ENCODE results near the gene E4F1.
"Not testable (repeated sequence)": the region's sequence is repeated elsewhere in the genome, so short reads cannot be mapped to it uniquely, and the experiment has no call there.

E4F1 gene

GRCh38 chr16:2199095-2199494, 24.3 kb upstream of the E4F1 start:
- Histone ChIP-seq H3K9me3 (ENCODE audit: low read depth, low read length) (no peaks in the 10 kb centered on the region), H3K4me3 (no peak overlapping the region), H3K9ac (ENCODE audit: insufficient read length) (no peak overlapping the region), H3K27ac (no peak overlapping the region), H3K36me3 (ENCODE audit: insufficient read depth, low read length) (no peaks in the 10 kb centered on the region)
- DNase-seq (ENCODE audit: low read depth, low spot score) = no peak
- no peak for TF ChIP-seq FOXP2 (optimal IDR thresholded peaks at IDR 0.05; ENCODE audit: control extremely low read depth, extremely low read length, insufficient read depth)
- TF ChIP-seq EZH2 (IDR thresholded peaks at IDR 0.05) = no peak
- no peak for TF ChIP-seq POLR2AphosphoS5 (IDR thresholded peaks at IDR 0.05; ENCODE audit: borderline replicate concordance, low read depth, low read length)

DNA sequence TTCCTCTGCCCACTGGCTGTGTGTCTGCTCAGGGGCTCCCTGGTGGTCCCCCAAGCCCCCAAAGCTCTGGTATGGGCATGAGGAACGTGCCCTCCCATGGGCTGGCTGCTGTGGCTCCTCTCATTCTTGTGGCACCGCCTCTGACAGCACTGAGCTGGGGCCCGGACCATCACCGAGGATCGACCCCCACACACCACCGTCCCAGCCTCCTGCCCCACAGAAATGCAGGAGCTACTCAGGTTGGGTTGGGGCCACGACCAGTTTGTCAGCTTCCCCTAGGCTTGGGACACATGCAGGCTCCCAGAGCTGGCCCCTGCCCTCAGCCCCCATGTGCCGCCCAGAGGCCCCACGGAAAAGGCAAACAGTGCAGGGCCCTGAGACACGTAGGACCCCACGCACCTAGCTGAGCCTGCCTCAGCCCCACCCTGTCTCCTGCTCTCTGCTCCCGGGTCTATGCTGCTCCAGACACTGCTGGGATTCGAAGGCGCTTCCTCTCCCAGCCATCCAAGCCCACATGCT, 23.7 kb upstream of the E4F1 start:
- Histone ChIP-seq H3K36me3 (ENCODE audit: insufficient read depth, low read length) (no peaks in the 10 kb centered on the region), H3K9ac (ENCODE audit: insufficient read length) (no peak overlapping the region), H3K27ac (no peak overlapping the region), H3K4me3 (no peak overlapping the region), H3K9me3 (ENCODE audit: low read depth, low read length) (no peaks in the 10 kb centered on the region)
- TF ChIP-seq EZH2 (IDR thresholded peaks at IDR 0.05) (no peak), POLR2AphosphoS5 (IDR thresholded peaks at IDR 0.05; ENCODE audit: borderline replicate concordance, low read depth, low read length) (no peak), FOXP2 (optimal IDR thresholded peaks at IDR 0.05; ENCODE audit: control extremely low read depth, extremely low read length, insufficient read depth) (no peak)
- no peak for DNase-seq (ENCODE audit: low read depth, low spot score)

- Histone ChIP-seq H3K36me3 (ENCODE audit: insufficient read depth, low read length) (no peaks in the 10 kb centered on the region), H3K27ac (no peak overlapping the region), H3K9ac (ENCODE audit: insufficient read length) (no peak overlapping the region), H3K9me3 (ENCODE audit: low read depth, low read length) (no peaks in the 10 kb centered on the region), H3K4me3 (no peak overlapping the region)
- no peak for TF ChIP-seq POLR2AphosphoS5 (IDR thresholded peaks at IDR 0.05; ENCODE audit: borderline replicate concordance, low read depth, low read length)
- TF ChIP-seq FOXP2 (optimal IDR thresholded peaks at IDR 0.05; ENCODE audit: control extremely low read depth, extremely low read length, insufficient read depth) = no peak
- no peak for DNase-seq (ENCODE audit: low read depth, low spot score)
These were observed 23.1 kb upstream of the E4F1 start for GRCh38 chr16:2200313-2200712.

- DNase-seq (ENCODE audit: low read depth, low spot score); H3K27ac ChIP-seq; H3K9ac ChIP-seq (ENCODE audit: insufficient read length); H3K4me3 ChIP-seq; H3K9me3 ChIP-seq (ENCODE audit: low read depth, low read length): not testable (repeated sequence)
- H3K36me3 ChIP-seq (ENCODE audit: insufficient read depth, low read length) = peaks cover 15% of the 10 kb centered on the region; the same call in 1 of the 2 replicates
These were observed 20.2 kb upstream of the E4F1 start for GRCh38 chr16:2203119-2203688.

DNA sequence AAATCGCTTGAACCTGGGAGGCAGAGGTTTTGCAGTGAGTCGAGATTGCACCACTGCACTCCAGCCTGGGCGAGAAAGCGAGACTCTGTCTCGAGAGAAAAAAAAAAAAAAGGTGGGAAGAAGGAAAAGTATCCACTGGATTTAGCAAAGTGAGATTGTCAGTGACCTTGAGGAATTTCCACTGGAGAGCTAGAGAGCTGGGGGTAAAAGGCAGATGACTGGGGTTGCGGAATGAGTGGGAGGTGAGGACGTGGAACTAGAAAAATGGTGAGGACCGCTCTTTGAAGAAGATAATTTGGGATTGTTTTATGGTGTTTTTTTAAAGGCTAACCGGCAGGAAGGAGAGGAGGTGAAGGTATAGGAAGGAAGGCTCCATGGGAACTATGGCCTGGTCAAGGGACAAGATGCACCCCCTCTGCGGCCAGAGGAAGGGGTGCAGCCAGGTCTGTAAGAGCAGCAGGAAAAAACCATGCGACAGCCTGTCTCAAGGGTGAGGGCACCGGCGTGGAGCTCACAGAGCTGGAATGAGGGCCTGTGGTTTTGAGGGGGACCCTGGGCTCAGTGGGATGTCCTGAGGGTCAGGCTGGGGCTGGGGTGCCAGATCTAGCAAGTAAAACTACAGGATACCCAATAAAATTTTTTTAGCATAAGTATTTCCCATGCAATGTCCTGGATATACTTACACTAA, 18.8 kb upstream of the E4F1 start:
- H3K36me3 ChIP-seq (ENCODE audit: insufficient read depth, low read length) = peaks cover 25% of the 10 kb centered on the region; the same call in 1 of the 2 replicates
- peak overlapping the region; percentile 90 for H3K4me3 ChIP-seq
- no peaks in the 10 kb centered on the region for H3K9me3 ChIP-seq (ENCODE audit: low read depth, low read length)
- TF ChIP-seq EZH2 (IDR thresholded peaks at IDR 0.05) (no peak), POLR2AphosphoS5 (IDR thresholded peaks at IDR 0.05; ENCODE audit: borderline replicate concordance, low read depth, low read length) (no peak), FOXP2 (optimal IDR thresholded peaks at IDR 0.05; ENCODE audit: control extremely low read depth, extremely low read length, insufficient read depth) (no peak)
- H3K27ac ChIP-seq = no peak overlapping the region
- no peak for DNase-seq (ENCODE audit: low read depth, low spot score)
- peak overlapping the region; percentile 96 for H3K9ac ChIP-seq (ENCODE audit: insufficient read length)

- H3K9ac ChIP-seq (ENCODE audit: insufficient read length) = peak within 1 kb of the TSS; percentile 96
- peak; percentile 89 for TF ChIP-seq POLR2AphosphoS5 (IDR thresholded peaks at IDR 0.05; ENCODE audit: borderline replicate concordance, low read depth, low read length)
- peak; percentile 49 for TF ChIP-seq FOXP2 (optimal IDR thresholded peaks at IDR 0.05; ENCODE audit: control extremely low read depth, extremely low read length, insufficient read depth)
- no peak for TF ChIP-seq EZH2 (IDR thresholded peaks at IDR 0.05)
- H3K36me3 ChIP-seq (ENCODE audit: insufficient read depth, low read length) = peaks cover 25% of the 10 kb centered on the region; the same call in 1 of the 2 replicates
- peak; percentile 44 for DNase-seq (ENCODE audit: low read depth, low spot score)
- H3K4me3 ChIP-seq = peak within 1 kb of the TSS; percentile 90
- peak within 1 kb of the TSS; percentile 92 for H3K27ac ChIP-seq
- H3K9me3 ChIP-seq (ENCODE audit: low read depth, low read length) = no peaks in the 10 kb centered on the region
These were observed 18.1 kb upstream of the E4F1 start, which contains the start of gene MLST8 for GRCh38 chr16:2205104-2205966. Gene MLST8, plus strand, starts transcription at chr16:2205454. Its CDS starts 632 bp downstream, at chr16:2206086.

GRCh38 chr16:2205967-2206313, 17.5 kb upstream of the E4F1 start:
- H3K9ac ChIP-seq (ENCODE audit: insufficient read length) = peak overlapping the region; percentile 96
- H3K9me3 ChIP-seq (ENCODE audit: low read depth, low read length) = no peaks in the 10 kb centered on the region
- peaks cover 25% of the 10 kb centered on the region; the same call in 1 of the 2 replicates for H3K36me3 ChIP-seq (ENCODE audit: insufficient read depth, low read length)
- no peak for DNase-seq (ENCODE audit: low read depth, low spot score)
- TF ChIP-seq POLR2AphosphoS5 (IDR thresholded peaks at IDR 0.05; ENCODE audit: borderline replicate concordance, low read depth, low read length) (no peak), FOXP2 (optimal IDR thresholded peaks at IDR 0.05; ENCODE audit: control extremely low read depth, extremely low read length, insufficient read depth) (no peak), EZH2 (IDR thresholded peaks at IDR 0.05) (no peak)
- H3K27ac ChIP-seq = peak overlapping the region; percentile 92
- peak overlapping the region; percentile 90 for H3K4me3 ChIP-seq

DNA sequence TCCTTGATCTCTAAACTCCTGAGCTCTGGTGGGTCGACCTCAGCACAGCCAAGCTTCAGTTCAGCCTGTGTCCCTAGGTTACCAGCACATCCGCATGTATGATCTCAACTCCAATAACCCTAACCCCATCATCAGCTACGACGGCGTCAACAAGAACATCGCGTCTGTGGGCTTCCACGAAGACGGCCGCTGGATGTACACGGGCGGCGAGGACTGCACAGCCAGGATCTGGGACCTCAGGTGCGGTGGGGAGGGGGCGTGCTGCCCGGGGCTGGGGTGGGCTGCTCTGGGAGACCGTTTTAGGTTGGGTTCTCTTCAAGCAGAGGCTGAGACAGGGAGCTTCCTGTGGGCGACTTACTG, 17.0 kb upstream of the E4F1 start:
- Histone ChIP-seq H3K9ac (ENCODE audit: insufficient read length) (peak overlapping the region; percentile 96), H3K27ac (no peak overlapping the region; the same call in 1 of the 2 replicates), H3K4me3 (peak overlapping the region; percentile 90), H3K36me3 (ENCODE audit: insufficient read depth, low read length) (peaks cover 25% of the 10 kb centered on the region; the same call in 1 of the 2 replicates), H3K9me3 (ENCODE audit: low read depth, low read length) (no peaks in the 10 kb centered on the region)
- DNase-seq (ENCODE audit: low read depth, low spot score) = no peak
- TF ChIP-seq POLR2AphosphoS5 (IDR thresholded peaks at IDR 0.05; ENCODE audit: borderline replicate concordance, low read depth, low read length) (no peak), FOXP2 (optimal IDR thresholded peaks at IDR 0.05; ENCODE audit: control extremely low read depth, extremely low read length, insufficient read depth) (no peak), EZH2 (IDR thresholded peaks at IDR 0.05) (no peak)

All from SK-N-MC (cell line).